ENCODE measurements around the gene DNAJB2. TPM values are rescaled to one million over a fixed set of nuclear protein-coding genes. Genes with fewer than 3 reads are reported as not detected.

The DNAJB2 gene
- total and polyA plus RNA-seq, 4 donors = 7.4 to 71.8 (median 27.0) TPM

GRCh38 chr2:219245148-219245898 lies 33.8 kb upstream of the DNAJB2 start, which contains the start of the genes GLB1L and STK16:
TSS of gene GLB1L (minus strand) at chr2:219245444. CDS start at chr2:219243573, 1,871 bp downstream.
TSS of gene STK16 (plus strand) at chr2:219245479. CDS start at chr2:219246000, 521 bp downstream.
- Histone ChIP-seq H3K36me3 (ENCODE audit: control insufficient read depth in 4 of 4, insufficient read depth in 3 of 4, low read depth in 1 of 4, low read length in 3 of 4) (peaks cover 0 to under 1% (median 0%) of the 10 kb centered on the region in 4 donors), H3K9me3 (ENCODE audit: control insufficient read depth in 4 of 4, low read length in 3 of 4) (no peaks in the 10 kb centered on the region), H3K4me3 (ENCODE audit: low read depth in 1 of 3, low read length in 3 of 3) (peak within 1 kb of the TSS; percentile 70 to 95 (median 80)), H3K27ac (ENCODE audit: low read depth in 1 of 2, low read length in 2 of 2) (peak within 1 kb of the TSS; percentile 72 to 94), H3K27me3 (ENCODE audit: control insufficient read depth in 4 of 4, insufficient read depth in 4 of 4, low read length in 3 of 4) (no peaks in the 10 kb centered on the region), H3K9ac (ENCODE audit: low read depth in 1 of 2, low read length in 2 of 2) (peak within 1 kb of the TSS; percentile 76 to 97), H3K4me1 (ENCODE audit: control insufficient read depth in 4 of 4, insufficient read depth in 4 of 4, low read length in 3 of 4) (peaks cover 11 to 63% (median 54%) of the 10 kb centered on the region in 4 donors)
- WGBS = under 1% methylated on average over 46 of the region's 46 CpGs
- peak; percentile 97 for DNase-seq (ENCODE audit: low spot score)
- TF ChIP-seq GABPA (IDR thresholded peaks at IDR 0.05 in 1 of 2, conservative IDR thresholded peaks at IDR 0.05 in 1 of 2) (peak; percentile 75 to 94), RAD21 (IDR thresholded peaks at IDR 0.05) (peak in 1 of 2 donors; percentile 42), TAF1 (conservative IDR thresholded peaks at IDR 0.05) (no peak), HNF4A (conservative IDR thresholded peaks at IDR 0.05) (peak in 1 of 2 donors; percentile 9), YY1 (IDR thresholded peaks at IDR 0.05) (peak; percentile 72), ZBTB33 (IDR thresholded peaks at IDR 0.05) (peak; percentile 63), RXRA (IDR thresholded peaks at IDR 0.05) (peak; percentile 50 to 68), MAX (IDR thresholded peaks at IDR 0.05) (peak; percentile 55), SP1 (IDR thresholded peaks at IDR 0.05) (no peak), NR2F2 (IDR thresholded peaks at IDR 0.05) (peak; percentile 33), REST (IDR thresholded peaks at IDR 0.05) (peak; percentile 62), ATF3 (IDR thresholded peaks at IDR 0.05) (no peak), FOXA2 (IDR thresholded peaks at IDR 0.05) (no peak), CTCF (IDR thresholded peaks at IDR 0.05; ENCODE audit: low read depth, low read length, missing input control) (no peak), EGR1 (IDR thresholded peaks at IDR 0.05; ENCODE audit: low read depth in 2 of 2) (no peak)
